Keratinocyte (primary cell): ENCODE measurements around the gene APCDD1. TPM values are rescaled to one million over a fixed set of nuclear protein-coding genes. Genes with fewer than 3 reads are reported as not detected.

Source experiments
- DNase-seq: peaks from one replicate; pipeline ENCODE4 v3.0.0-alpha.2; 2011; ENCODE audit warnings: low read depth, missing footprints, low spot score
- FAIRE-seq: peaks from 2 replicates; lab custom pipeline; 2011; peaks lifted over from hg19 to GRCh38; lab: Jason Lieb, UNC
- H2AFZ ChIP-seq: 2 replicates; pipeline ENCODE4 v1.6.0; 2012; ENCODE audit warnings: low read length, control low read depth, inconsistent platforms; ENCODE audit not compliant: control insufficient read depth
- H3K27ac ChIP-seq: 2 replicates; pipeline ENCODE4 v1.5.1; 2011; ENCODE audit warnings: low read length; ENCODE audit not compliant: control insufficient read depth, insufficient read depth
- H3K27me3 ChIP-seq: 3 replicates; pipeline ENCODE4 v1.6.0; 2011; ENCODE audit warnings: low read length; ENCODE audit not compliant: control insufficient read depth, insufficient read depth; ENCODE audit errors: extremely low read depth
- H3K36me3 ChIP-seq, 2 experiments: 2 replicates in 1 of 2; 3 replicates in 1 of 2; pipeline ENCODE4 v1.5.1; 2011; ENCODE audit warnings: low read length in 2 of 2, mild to moderate bottlenecking in 1 of 2; ENCODE audit not compliant: control insufficient read depth in 2 of 2, insufficient read depth in 2 of 2; ENCODE audit errors: extremely low read depth in 1 of 2
- H3K4me1 ChIP-seq: 3 replicates; pipeline ENCODE4 v1.5.1; 2011; ENCODE audit warnings: low read length; ENCODE audit not compliant: control insufficient read depth, insufficient read depth; ENCODE audit errors: extremely low read depth
- H3K4me2 ChIP-seq: 3 replicates; pipeline ENCODE4 v1.6.0; 2011; ENCODE audit warnings: low read depth, low read length; ENCODE audit not compliant: control insufficient read depth, insufficient read depth; ENCODE audit errors: extremely low read depth
- H3K4me3 ChIP-seq, 3 experiments: fragments of 200-600 bp in 1 of 3; sonication (generic) in 1 of 3; 2 replicates in 2 of 3; 3 replicates in 1 of 3; pipeline ENCODE4 v1.5.1; 2011 to 2016; ENCODE audit warnings: low read length in 3 of 3, mild to moderate bottlenecking in 3 of 3, control low read depth in 2 of 3, inconsistent platforms in 1 of 3, low read depth in 1 of 3, mixed read lengths in 1 of 3, mixed run types in 1 of 3, moderate library complexity in 1 of 3; ENCODE audit not compliant: control insufficient read depth in 2 of 3, insufficient read depth in 2 of 3; ENCODE audit errors: extremely low read depth in 1 of 3
- H3K79me2 ChIP-seq: 2 replicates; pipeline ENCODE4 v1.6.0; 2012; ENCODE audit warnings: low read length; ENCODE audit not compliant: control insufficient read depth, insufficient read depth
- H3K9ac ChIP-seq: 3 replicates; pipeline ENCODE4 v1.6.0; 2011; ENCODE audit warnings: low read length; ENCODE audit not compliant: control insufficient read depth, insufficient read depth; ENCODE audit errors: extremely low read depth
- H3K9me1 ChIP-seq: 3 replicates; pipeline ENCODE4 v1.6.0; 2011; ENCODE audit warnings: low read length; ENCODE audit not compliant: control insufficient read depth, insufficient read depth; ENCODE audit errors: extremely low read depth
- H3K9me3 ChIP-seq: 2 replicates; pipeline ENCODE4 v1.5.1; 2012; ENCODE audit warnings: low read depth, low read length; ENCODE audit not compliant: control insufficient read depth
- H4K20me1 ChIP-seq: 3 replicates; pipeline ENCODE4 v1.6.0; 2011; ENCODE audit warnings: low read length; ENCODE audit not compliant: control insufficient read depth, insufficient read depth; ENCODE audit errors: extremely low read depth
- EZH2 ChIP-seq: IDR thresholded peaks from one replicate; pipeline ENCODE4 v1.6.1; 2012; ENCODE audit warnings: inconsistent platforms, mild to moderate bottlenecking, low read length, moderate library complexity
- dilution Hi-C: fragments of 300-500 bp; cut with MboI; formaldehyde crosslinking; loops from one replicate; pipeline ENCODE4 v1.7.0; 2020; ENCODE audit warnings: low sequenced_read_pairs; ENCODE audit not compliant: extremely low pct_ligation_motif_present
- polyA plus RNA-seq, 5 experiments: library from polyadenylated mRNA; depleted of rRNA in 3 of 5; stranded (reverse) in 3 of 5; stranded (forward) in 1 of 5; unstranded in 1 of 5; fragments of >200 nt; gene quantifications; 1 replicate in 1 of 5; 2 replicates in 3 of 5; 3 replicates in 1 of 5; pipeline versions ENCODE4 v1.2.1 to v1.2.3, GENCODE V29; 2011 to 2012; ENCODE audit warnings: missing spikeins in 2 of 5, low read depth in 1 of 5, low replicate concordance in 1 of 5
- TF ChIP-seq, protein P1 (sequence below), 3 experiments: IDR thresholded peaks in 1 of 3; conservative IDR thresholded peaks in 1 of 3; optimal IDR thresholded peaks in 1 of 3; 2 replicates in 2 of 3; 3 replicates in 1 of 3; pipeline versions ENCODE3 to v1.5.1; 2011; ENCODE audit warnings: low read length in 3 of 3, mild to moderate bottlenecking in 3 of 3, moderate library complexity in 2 of 3, control low read depth in 1 of 3, inconsistent platforms in 1 of 3; ENCODE audit not compliant: insufficient read depth in 2 of 3; ENCODE audit errors: extremely low read depth in 1 of 3

APCDD1 gene
- polyA plus RNA-seq, 1 donor (not counting 4 experiments of a cell fraction or from before 2014, with no cell fraction given): 8.5 TPM

GRCh38 chr18:10412933-10413332, 41.5 kb upstream of the APCDD1 start:
- no peaks in the 10 kb centered on the region for H3K27me3 ChIP-seq
- H3K79me2 ChIP-seq: no peaks in the 10 kb centered on the region
- H3K4me2 ChIP-seq: peak overlapping the region; percentile 66
- peak overlapping the region; percentile 60 for H3K27ac ChIP-seq
- peak; percentile 80 for DNase-seq
- no peaks in the 10 kb centered on the region for H3K9me1 ChIP-seq
- H3K4me3 ChIP-seq: no peak overlapping the region
- H2AFZ ChIP-seq: peak overlapping the region; percentile 58
- H4K20me1 ChIP-seq: no peaks in the 10 kb centered on the region
- TF ChIP-seq, protein P1, sequence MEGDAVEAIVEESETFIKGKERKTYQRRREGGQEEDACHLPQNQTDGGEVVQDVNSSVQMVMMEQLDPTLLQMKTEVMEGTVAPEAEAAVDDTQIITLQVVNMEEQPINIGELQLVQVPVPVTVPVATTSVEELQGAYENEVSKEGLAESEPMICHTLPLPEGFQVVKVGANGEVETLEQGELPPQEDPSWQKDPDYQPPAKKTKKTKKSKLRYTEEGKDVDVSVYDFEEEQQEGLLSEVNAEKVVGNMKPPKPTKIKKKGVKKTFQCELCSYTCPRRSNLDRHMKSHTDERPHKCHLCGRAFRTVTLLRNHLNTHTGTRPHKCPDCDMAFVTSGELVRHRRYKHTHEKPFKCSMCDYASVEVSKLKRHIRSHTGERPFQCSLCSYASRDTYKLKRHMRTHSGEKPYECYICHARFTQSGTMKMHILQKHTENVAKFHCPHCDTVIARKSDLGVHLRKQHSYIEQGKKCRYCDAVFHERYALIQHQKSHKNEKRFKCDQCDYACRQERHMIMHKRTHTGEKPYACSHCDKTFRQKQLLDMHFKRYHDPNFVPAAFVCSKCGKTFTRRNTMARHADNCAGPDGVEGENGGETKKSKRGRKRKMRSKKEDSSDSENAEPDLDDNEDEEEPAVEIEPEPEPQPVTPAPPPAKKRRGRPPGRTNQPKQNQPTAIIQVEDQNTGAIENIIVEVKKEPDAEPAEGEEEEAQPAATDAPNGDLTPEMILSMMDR (optimal IDR thresholded peaks at IDR 0.05 in 1 of 3, IDR thresholded peaks at IDR 0.05 in 1 of 3, conservative IDR thresholded peaks at IDR 0.05 in 1 of 3; ENCODE audit: extremely low read depth in 1 of 3, insufficient read depth in 2 of 3, low read length in 3 of 3): no peak
- no peak for TF ChIP-seq EZH2
- dilution Hi-C loops: no loop called here
- peaks cover 61% of the 10 kb centered on the region for H3K4me1 ChIP-seq
- no peaks in the 10 kb centered on the region for H3K36me3 ChIP-seq
- peak; percentile 87 for FAIRE-seq
- peak overlapping the region; percentile 18 for H3K9ac ChIP-seq
- peaks cover 3% of the 10 kb centered on the region for H3K9me3 ChIP-seq

DNA sequence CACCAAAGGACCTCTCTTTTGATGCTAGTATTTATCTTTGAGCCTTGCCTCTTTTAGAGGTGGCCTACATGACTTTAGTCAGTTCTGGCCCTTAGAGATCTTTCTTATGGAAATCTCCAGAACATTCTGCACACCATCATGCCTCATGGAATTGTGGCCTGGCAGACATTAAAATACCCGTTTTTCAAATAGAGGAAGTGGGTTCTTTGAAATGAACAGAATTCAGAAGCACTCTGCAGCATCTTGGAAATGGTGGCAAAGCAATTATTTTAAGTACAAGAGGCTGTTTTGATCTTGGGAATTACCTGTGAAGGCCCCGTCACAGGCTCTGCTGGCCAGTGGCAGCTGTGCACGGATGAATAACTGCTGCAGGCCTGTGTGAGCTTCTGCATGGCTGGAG, 40.7 kb upstream of the APCDD1 start:
- Histone ChIP-seq H3K36me3 (no peaks in the 10 kb centered on the region), H3K4me3 (no peak overlapping the region), H3K27me3 (no peaks in the 10 kb centered on the region), H3K4me1 (peaks cover 62% of the 10 kb centered on the region), H3K9me1 (no peaks in the 10 kb centered on the region), H3K4me2 (peak overlapping the region; percentile 66), H2AFZ (no peak overlapping the region), H3K27ac (peak overlapping the region; percentile 60), H3K9ac (no peak overlapping the region), H4K20me1 (no peaks in the 10 kb centered on the region), H3K79me2 (no peaks in the 10 kb centered on the region), H3K9me3 (peaks cover 3% of the 10 kb centered on the region)
- no peak for TF ChIP-seq EZH2
- TF ChIP-seq, protein P1 (optimal IDR thresholded peaks at IDR 0.05 in 1 of 3, IDR thresholded peaks at IDR 0.05 in 1 of 3, conservative IDR thresholded peaks at IDR 0.05 in 1 of 3; ENCODE audit: extremely low read depth in 1 of 3, insufficient read depth in 2 of 3, low read length in 3 of 3): no peak
- DNase-seq (no peak), FAIRE-seq (no peak)
- dilution Hi-C loops: no loop called here
